ENCODE data around the gene HS6ST3.

- TF ChIP-seq CTCF (IDR thresholded peaks at IDR 0.05; ENCODE audit: extremely low read depth in 1 of 2, insufficient read depth in 1 of 2, low read depth in 1 of 2, low read length in 2 of 2) (no peak), POLR2AphosphoS5 (IDR thresholded peaks at IDR 0.05; ENCODE audit: insufficient read depth, low read depth, low read length) (no peak), POLR2A (IDR thresholded peaks at IDR 0.05; ENCODE audit: low read depth, low read length) (no peak), JUN (IDR thresholded peaks at IDR 0.05; ENCODE audit: borderline replicate concordance, insufficient read depth, insufficient read length, low read depth) (no peak), MYC (IDR thresholded peaks at IDR 0.05; ENCODE audit: low read depth, low read length) (no peak)
Measured at GRCh38 chr13:96782186-96782585, 692.3 kb downstream of the HS6ST3 start.

Measured in endothelial cell of umbilical vein (primary cell).